NT2/D1 (cell line): ENCODE data around the gene C14orf93.
"Not testable (repeated sequence)": the region's sequence is repeated elsewhere in the genome, so short reads cannot be mapped to it uniquely, and the experiment has no call there.

ENCODE experiments used
- DNase-seq: peaks from one replicate; pipeline ENCODE4 v3.0.0-alpha.2; 2011; ENCODE audit warnings: low read depth, low spot score
- H3K27me3 ChIP-seq: 2 replicates; pipeline ENCODE4 v1.6.0; 2011; ENCODE audit warnings: mild to moderate bottlenecking; ENCODE audit not compliant: insufficient read length, insufficient read depth
- H3K36me3 ChIP-seq: 2 replicates; pipeline ENCODE4 v1.6.1; 2011; ENCODE audit warnings: mild to moderate bottlenecking, low read length, mixed read lengths; ENCODE audit not compliant: insufficient read depth, insufficient read length
- H3K4me1 ChIP-seq: 2 replicates; pipeline ENCODE4 v1.5.1; 2011; ENCODE audit not compliant: insufficient read depth, insufficient read length
- H3K4me3 ChIP-seq: 2 replicates; pipeline ENCODE4 v1.5.1; 2011; ENCODE audit warnings: low read depth; ENCODE audit not compliant: insufficient read length
- H3K9ac ChIP-seq: 2 replicates; pipeline ENCODE4 v1.6.0; 2011; ENCODE audit warnings: low read depth; ENCODE audit not compliant: insufficient read length
- H3K9me3 ChIP-seq: 2 replicates; pipeline ENCODE4 v1.5.1; 2011; ENCODE audit warnings: mild to moderate bottlenecking, low read length; ENCODE audit not compliant: insufficient read depth
- SUZ12 ChIP-seq: IDR thresholded peaks from 2 replicates; pipeline ENCODE4 v1.6.1; 2011; ENCODE audit not compliant: insufficient read length, insufficient read depth; ENCODE audit errors: extremely low read depth
- YY1 ChIP-seq: IDR thresholded peaks from 2 replicates; pipeline ENCODE4 v1.6.1; 2011; ENCODE audit not compliant: insufficient read length, insufficient read depth
- ZNF274 ChIP-seq: IDR thresholded peaks from 2 replicates; pipeline ENCODE4 v1.6.1; 2011; ENCODE audit warnings: mild to moderate bottlenecking, low read depth, low read length

C14orf93 gene

GRCh38 chr14:22952418-22952817 lies 57.5 kb downstream of the C14orf93 start:
- Histone ChIP-seq H3K9me3 (no peaks in the 10 kb centered on the region), H3K4me1 (peaks cover 3% of the 10 kb centered on the region), H3K27me3 (no peaks in the 10 kb centered on the region), H3K9ac (no peak overlapping the region), H3K4me3 (no peak overlapping the region), H3K36me3 (peaks cover 38% of the 10 kb centered on the region)
- no peak for DNase-seq
- TF ChIP-seq SUZ12 (no peak), YY1 (no peak), ZNF274 (no peak)

GRCh38 chr14:22951795-22952194 lies 58.1 kb downstream of the C14orf93 start:
- not testable (repeated sequence) for H3K4me1 ChIP-seq, DNase-seq, H3K9ac ChIP-seq, H3K9me3 ChIP-seq, H3K27me3 ChIP-seq, H3K4me3 ChIP-seq
- H3K36me3 ChIP-seq: peaks cover 44% of the 10 kb centered on the region

- no peaks in the 10 kb centered on the region for H3K4me1 ChIP-seq
- peaks cover 49% of the 10 kb centered on the region for H3K36me3 ChIP-seq
- no peak overlapping the region for H3K4me3 ChIP-seq
Measured at GRCh38 chr14:22945642-22946041, 64.3 kb downstream of the C14orf93 start.

GRCh38 chr14:22939684-22940083 lies 70.3 kb downstream of the C14orf93 start:
- TF ChIP-seq ZNF274 (no peak), YY1 (no peak), SUZ12 (no peak)
- Histone ChIP-seq H3K9me3 (no peaks in the 10 kb centered on the region), H3K36me3 (peaks cover 11% of the 10 kb centered on the region), H3K9ac (no peak overlapping the region), H3K4me3 (no peak overlapping the region), H3K27me3 (no peaks in the 10 kb centered on the region), H3K4me1 (no peaks in the 10 kb centered on the region)
- DNase-seq: no peak

More at GRCh38 chr14:22945642-22946041, 64.3 kb downstream of the C14orf93 start:
- no peak for TF ChIP-seq SUZ12
- TF ChIP-seq YY1: no peak
- TF ChIP-seq ZNF274: no peak
- no peaks in the 10 kb centered on the region for H3K9me3 ChIP-seq
- DNase-seq: no peak
- H3K9ac ChIP-seq: no peak overlapping the region
- no peaks in the 10 kb centered on the region for H3K27me3 ChIP-seq
